ENCODE measurements around the gene CLMN. TPM values are rescaled to one million over a fixed set of nuclear protein-coding genes. Genes with fewer than 3 reads are reported as not detected.
"Not testable (repeated sequence)": the region's sequence is repeated elsewhere in the genome, so short reads cannot be mapped to it uniquely, and the experiment has no call there.

The CLMN gene
- polyA plus RNA-seq, 6 donors from 2014 or later, result 4.9 to 23.8 (median 12.7) TPM

DNA sequence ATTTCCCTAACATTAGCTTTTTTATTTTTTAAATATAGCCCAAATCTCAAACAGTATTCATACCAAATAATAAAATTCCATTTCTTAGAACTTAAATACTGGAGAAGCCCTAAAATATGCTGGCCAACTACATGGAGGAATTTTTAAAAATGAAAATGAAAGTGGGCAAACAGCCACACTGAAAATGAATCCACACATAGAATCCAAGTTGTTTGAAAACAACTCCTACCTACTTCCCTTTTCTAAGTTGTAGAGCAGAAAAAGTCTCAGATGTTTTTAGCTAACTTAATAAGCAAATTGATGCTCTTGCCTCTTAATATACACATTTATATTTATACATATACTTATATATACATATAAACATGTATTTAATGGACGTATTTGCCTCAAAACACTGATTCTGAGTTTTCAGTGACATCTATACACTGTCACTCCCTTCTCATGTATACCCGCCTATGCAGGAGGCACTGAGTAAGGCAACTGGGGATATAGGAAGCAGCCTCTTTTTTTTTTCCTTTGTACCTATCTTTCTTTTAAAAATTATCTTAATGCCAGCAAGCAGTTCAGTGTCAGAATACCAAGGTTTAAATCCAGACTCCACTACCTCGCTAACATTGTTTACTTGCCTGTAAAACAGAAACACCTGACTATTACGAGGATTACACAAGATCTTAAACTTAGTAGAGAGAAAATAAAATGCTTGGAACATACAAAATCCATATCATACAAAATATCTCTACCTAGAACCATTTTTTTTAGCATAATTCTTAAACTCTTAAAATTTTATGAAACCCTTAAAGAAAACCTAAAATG, 175.7 kb downstream of the CLMN start:
- peaks cover 0 to 22% (median 12%) of the 10 kb centered on the region in 7 donors for H3K9me3 Mint-ChIP-seq
- H3K27me3 Mint-ChIP-seq, result no peaks in the 10 kb centered on the region
- ATAC-seq (ENCODE audit: low read depth in 2 of 2) (peak; percentile 72 to 74), DNase-seq (peak; percentile 27)
- peaks cover 56 to 87% (median 83%) of the 10 kb centered on the region in 3 donors for H3K4me1 Mint-ChIP-seq
- H3K36me3 Mint-ChIP-seq, result peaks cover 24% of the 10 kb centered on the region in 2 donors
- H3K27ac Mint-ChIP-seq, result peak overlapping the region; percentile 36 to 91 (median 78)
- H3K4me3 Mint-ChIP-seq, result peak overlapping the region; percentile 6 to 85 (median 66)

DNA sequence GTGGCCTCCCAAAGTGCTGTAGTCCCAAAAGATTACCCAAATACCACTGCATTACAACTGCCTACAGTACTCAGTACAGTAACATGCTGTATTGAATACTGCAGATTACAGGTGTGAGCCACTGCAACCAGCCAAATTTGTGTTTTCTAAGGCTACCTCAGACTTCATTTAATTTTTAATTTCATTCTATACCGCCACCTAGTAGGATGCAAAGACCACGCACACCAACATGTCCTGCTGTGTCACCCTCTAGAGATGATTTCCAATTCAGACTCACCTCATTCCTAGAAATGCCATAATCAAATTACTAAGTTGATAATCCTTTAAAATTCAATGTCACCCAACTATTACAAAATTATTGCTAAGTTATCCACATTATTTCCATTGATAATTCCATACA, 177.5 kb downstream of the CLMN start:
- peaks cover 0 to 22% (median 12%) of the 10 kb centered on the region in 7 donors for H3K9me3 Mint-ChIP-seq
- H3K4me3 Mint-ChIP-seq, result peak overlapping the region in 1 of 8 donors; percentile 63
- DNase-seq (no peak), ATAC-seq (ENCODE audit: low read depth in 2 of 2) (no peak)
- peaks cover 24 to 26% of the 10 kb centered on the region in 2 donors for H3K36me3 Mint-ChIP-seq
- H3K27me3 Mint-ChIP-seq, result no peaks in the 10 kb centered on the region
- H3K4me1 Mint-ChIP-seq, result peaks cover 45 to 85% (median 77%) of the 10 kb centered on the region in 3 donors
- peak overlapping the region in 4 of 6 donors; percentile 51 to 93 (median 71) for H3K27ac Mint-ChIP-seq

DNA sequence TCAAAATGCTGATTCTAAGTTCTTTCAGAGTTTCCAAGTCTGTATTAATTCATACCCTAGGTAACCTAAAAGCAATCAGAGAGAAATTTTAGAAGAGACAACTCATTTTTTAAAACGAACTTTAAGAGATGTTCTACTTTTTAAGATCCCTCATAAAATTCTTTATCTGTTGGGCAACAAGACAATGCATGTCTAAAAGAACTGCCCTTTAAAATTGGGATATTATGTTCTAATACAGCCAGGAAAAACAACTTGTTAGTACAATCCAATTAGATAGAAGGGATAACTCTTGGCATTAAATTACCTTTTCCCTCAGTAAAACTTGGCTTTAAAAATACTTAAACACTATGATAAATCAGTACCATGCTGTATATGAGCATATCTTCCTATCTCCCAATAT, 178.0 kb downstream of the CLMN start:
- Mint-ChIP-seq H3K4me1 (peaks cover 47 to 85% (median 77%) of the 10 kb centered on the region in 3 donors), H3K4me3 (peak overlapping the region in 1 of 8 donors; percentile 63), H3K9me3 (peaks cover 4 to 22% (median 12%) of the 10 kb centered on the region in 7 donors), H3K27me3 (no peaks in the 10 kb centered on the region), H3K36me3 (peaks cover 25 to 26% of the 10 kb centered on the region in 2 donors), H3K27ac (peak overlapping the region in 4 of 6 donors; percentile 51 to 93 (median 71))
- DNase-seq (no peak), ATAC-seq (ENCODE audit: low read depth in 2 of 2) (no peak)

DNA sequence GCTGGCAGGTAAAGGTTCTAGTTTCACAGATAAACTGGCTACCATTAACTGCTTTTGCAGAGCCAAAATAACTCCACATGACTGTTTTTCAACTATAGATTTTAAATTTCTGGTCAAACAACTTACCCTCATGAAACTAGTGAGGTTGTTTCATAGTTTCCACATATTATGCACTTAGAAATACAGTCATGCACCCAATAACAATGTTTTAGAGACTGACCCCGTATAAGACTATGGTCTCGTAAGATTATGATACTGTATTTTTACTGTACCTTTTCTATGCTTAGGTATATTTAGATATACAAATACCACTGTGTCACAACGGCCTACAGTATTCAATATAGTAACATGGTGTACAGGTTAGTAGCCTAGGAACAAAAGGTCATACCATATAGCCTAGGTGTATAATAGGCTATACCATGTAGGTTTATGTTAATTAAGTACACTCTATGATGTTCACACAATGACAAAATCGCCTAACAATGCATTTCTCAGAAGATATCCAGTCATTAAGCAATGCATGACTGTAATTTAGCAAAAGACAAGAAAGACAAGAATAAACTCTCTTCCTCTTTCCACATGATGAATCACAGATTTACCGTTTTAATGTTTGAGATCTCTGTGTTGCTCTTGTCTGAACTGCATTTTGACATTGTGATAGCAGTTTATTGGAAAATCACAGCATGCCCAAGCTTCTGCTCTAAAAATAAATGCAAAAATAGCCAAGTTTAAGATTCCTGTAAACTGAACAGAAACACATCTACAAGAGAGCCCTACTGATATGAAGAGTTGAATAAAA, 179.4 kb downstream of the CLMN start:
- peaks cover 14 to 15% of the 10 kb centered on the region in 2 donors for H3K36me3 Mint-ChIP-seq
- H3K27ac Mint-ChIP-seq, result peak overlapping the region; percentile 83 to 98 (median 88)
- DNase-seq (no peak), ATAC-seq (ENCODE audit: low read depth in 2 of 2) (peak; percentile 37 to 50)
- H3K4me3 Mint-ChIP-seq, result peak overlapping the region in 7 of 8 donors; percentile 68 to 88 (median 82)
- no peaks in the 10 kb centered on the region for H3K27me3 Mint-ChIP-seq
- peaks cover 45 to 83% (median 77%) of the 10 kb centered on the region in 3 donors for H3K4me1 Mint-ChIP-seq
- H3K9me3 Mint-ChIP-seq, result peaks cover 5 to 13% (median 7%) of the 10 kb centered on the region in 7 donors

DNA sequence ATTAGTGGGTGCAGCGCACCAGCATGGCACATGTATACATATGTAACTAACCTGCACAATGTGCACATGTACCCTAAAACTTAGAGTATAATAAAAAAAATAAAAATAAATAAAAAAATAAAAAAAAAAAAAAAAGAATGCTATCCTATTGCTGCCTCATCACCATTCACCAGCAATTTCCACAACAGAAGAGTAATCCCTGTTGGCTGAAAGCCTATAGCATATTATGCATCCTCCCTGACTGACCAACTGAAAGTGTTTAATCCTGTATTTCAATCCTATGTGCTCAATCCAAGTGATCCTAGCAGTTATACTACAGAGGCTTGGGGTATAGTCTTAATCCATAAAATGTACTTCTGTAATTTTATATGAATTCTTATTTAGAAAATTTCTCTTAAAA, 180.8 kb downstream of the CLMN start:
- ATAC-seq (ENCODE audit: low read depth in 2 of 2), result no peak
- no peaks in the 10 kb centered on the region for H3K27me3 Mint-ChIP-seq
- H3K36me3 Mint-ChIP-seq, result peaks cover 7 to 8% of the 10 kb centered on the region in 2 donors
- DNase-seq, result no peak
- peaks cover 0 to 5% (median 0%) of the 10 kb centered on the region in 7 donors for H3K9me3 Mint-ChIP-seq
- peaks cover 54 to 77% (median 69%) of the 10 kb centered on the region in 3 donors for H3K4me1 Mint-ChIP-seq
- H3K4me3 Mint-ChIP-seq, result no peak overlapping the region
- peak overlapping the region in 3 of 6 donors; percentile 15 to 91 (median 22) for H3K27ac Mint-ChIP-seq

DNA sequence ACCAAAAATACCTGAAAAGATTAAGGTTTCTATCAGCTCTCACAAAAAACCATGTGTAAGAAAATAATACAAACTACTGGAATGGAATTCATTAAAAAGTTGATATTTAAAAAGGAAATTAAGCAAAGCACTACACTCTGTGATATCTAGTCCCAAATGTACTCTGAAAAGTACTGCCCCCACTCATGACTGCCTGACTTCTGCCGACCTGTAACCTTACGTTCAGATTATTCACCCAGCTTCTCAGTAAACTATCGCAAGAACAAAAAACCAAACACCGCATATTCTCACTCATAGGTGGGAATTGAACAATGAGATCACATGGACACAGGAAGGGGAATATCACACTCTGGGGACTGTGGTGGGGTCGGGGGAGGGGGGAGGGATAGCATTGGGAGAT, 181.3 kb downstream of the CLMN start:
- not testable (repeated sequence) for ATAC-seq (ENCODE audit: low read depth in 2 of 2); H3K36me3 Mint-ChIP-seq; DNase-seq; H3K4me3 Mint-ChIP-seq; H3K27me3 Mint-ChIP-seq; H3K9me3 Mint-ChIP-seq
- H3K4me1 Mint-ChIP-seq, result peaks cover 54 to 73% (median 65%) of the 10 kb centered on the region in 3 donors
- H3K27ac Mint-ChIP-seq, result peak overlapping the region in 1 of 6 donors; percentile 39

DNA sequence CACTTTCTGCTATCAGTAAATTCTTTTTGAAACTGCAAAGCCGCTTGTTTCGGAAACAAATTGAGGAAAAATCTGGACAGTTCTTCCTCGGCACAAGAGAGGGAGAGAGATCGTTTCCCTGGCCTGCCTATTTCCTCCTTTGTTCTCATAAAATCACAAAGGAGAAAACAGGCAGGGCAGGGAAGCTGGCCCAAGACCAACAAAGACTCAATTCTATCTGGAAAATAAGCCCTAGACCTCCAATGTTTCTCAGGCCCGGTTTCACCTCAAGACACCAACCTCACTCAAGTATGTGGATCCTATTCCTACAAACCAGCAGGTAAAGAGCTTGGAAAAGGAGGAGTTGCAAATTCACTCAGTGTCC, 181.9 kb downstream of the CLMN start:
- Mint-ChIP-seq H3K27me3 (no peaks in the 10 kb centered on the region), H3K36me3 (peaks cover 13% of the 10 kb centered on the region in 2 donors), H3K27ac (peak overlapping the region in 2 of 6 donors; percentile 34 to 51), H3K9me3 (peaks cover 0 to 5% (median 0%) of the 10 kb centered on the region in 7 donors), H3K4me3 (no peak overlapping the region), H3K4me1 (peaks cover 59 to 67% (median 61%) of the 10 kb centered on the region in 3 donors)
- ATAC-seq (ENCODE audit: low read depth in 2 of 2) (no peak), DNase-seq (no peak)

DNA sequence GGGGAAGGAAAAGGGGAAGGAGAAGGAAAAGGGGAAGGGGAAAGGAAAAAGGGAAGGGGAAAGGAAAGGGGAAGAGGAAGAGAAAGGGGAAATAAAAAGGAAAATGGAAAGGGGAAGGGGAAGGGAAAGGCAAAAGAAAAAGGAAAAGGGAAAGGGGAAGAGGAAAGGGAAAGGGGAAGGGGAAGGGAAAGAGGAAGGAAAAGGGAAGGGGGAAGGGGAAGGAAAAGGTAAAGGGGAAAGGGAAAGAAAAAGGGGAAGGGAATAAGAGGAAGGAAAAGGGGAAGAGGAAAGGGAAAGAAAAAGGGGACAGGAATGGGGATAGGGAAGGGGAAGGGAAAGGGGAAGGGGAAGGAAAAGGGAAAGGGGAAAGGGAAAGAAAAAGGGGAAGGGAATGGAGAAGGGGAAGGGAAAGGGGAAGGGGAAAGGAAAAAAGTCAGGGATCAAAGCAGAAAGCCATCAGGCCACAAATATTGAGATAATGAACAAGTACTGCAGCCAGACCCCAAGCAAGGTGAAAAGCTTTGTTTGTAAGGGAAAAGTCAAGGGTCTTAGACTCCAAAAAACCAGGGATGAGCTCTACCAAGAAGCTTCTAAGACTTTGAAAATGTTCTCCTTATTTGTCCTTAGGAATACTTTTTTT, 182.4 kb downstream of the CLMN start:
- Mint-ChIP-seq H3K4me1 (peaks cover 55 to 62% (median 56%) of the 10 kb centered on the region in 3 donors), H3K27me3 (no peaks in the 10 kb centered on the region), H3K36me3 (peaks cover 18% of the 10 kb centered on the region in 2 donors), H3K9me3 (peaks cover 0 to 5% (median 0%) of the 10 kb centered on the region in 7 donors), H3K27ac (peak overlapping the region in 4 of 6 donors; percentile 39 to 88 (median 80)), H3K4me3 (peak overlapping the region in 2 of 8 donors; percentile 3 to 54)
- no peak for ATAC-seq (ENCODE audit: low read depth in 2 of 2)
- DNase-seq, result no peak

DNA sequence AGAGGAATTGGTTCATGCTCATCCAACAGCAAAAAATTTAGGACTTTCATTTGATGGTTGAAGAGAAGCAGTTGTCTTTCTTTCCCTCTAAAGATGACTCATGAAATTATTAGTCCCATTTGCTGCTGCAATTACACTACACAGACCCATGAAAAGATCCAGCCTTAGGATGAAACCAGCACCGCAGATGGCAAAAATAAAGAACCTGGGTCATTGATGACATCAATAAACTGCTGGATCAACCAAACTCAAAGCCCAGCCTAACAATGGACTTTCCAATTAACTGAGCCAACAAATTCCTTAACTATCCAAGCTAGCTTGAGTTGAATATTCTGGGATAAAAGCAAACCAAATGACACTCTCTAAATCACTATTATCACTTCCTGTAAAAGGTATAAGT, 183.1 kb downstream of the CLMN start:
- no peak for DNase-seq
- H3K27me3 Mint-ChIP-seq, result no peaks in the 10 kb centered on the region
- H3K27ac Mint-ChIP-seq, result peak overlapping the region in 3 of 6 donors; percentile 59 to 88 (median 83)
- peak overlapping the region in 3 of 8 donors; percentile 22 to 62 (median 54) for H3K4me3 Mint-ChIP-seq
- H3K36me3 Mint-ChIP-seq, result peaks cover 19 to 24% of the 10 kb centered on the region in 2 donors
- peaks cover 0 to 5% (median 0%) of the 10 kb centered on the region in 7 donors for H3K9me3 Mint-ChIP-seq
- peaks cover 51 to 55% (median 52%) of the 10 kb centered on the region in 3 donors for H3K4me1 Mint-ChIP-seq
- no peak for ATAC-seq (ENCODE audit: low read depth in 2 of 2)

DNA sequence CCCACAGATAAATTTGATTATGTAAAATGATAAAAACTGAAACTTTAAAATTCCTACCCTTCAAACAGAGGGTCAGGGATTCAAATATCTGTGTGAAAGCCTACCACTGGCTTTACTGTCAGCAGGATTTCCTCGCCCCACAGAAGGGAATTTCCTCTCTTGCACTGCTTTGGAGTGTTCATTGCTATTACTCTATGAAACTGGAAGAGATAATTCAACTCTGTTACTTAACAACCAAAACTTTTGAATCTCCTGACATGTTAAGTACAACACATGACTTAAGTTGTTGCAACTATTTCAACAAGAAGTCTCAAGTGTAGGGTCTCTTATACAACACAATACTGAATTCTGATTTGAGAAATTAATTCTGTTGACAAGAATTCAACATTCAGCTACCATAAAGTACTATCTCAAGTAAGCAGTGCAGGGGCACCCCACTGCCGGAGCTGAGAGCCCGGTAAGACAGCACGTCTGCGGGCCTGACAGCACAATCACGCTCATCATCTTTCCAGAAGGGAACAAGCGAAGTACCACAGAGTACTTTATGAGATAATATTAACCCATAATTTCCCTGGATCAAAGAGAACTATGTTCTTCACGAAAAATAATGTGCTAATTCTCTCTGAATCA, 185.3 kb downstream of the CLMN start:
- H3K36me3 Mint-ChIP-seq, result peaks cover 19 to 24% of the 10 kb centered on the region in 2 donors
- H3K27me3 Mint-ChIP-seq, result no peaks in the 10 kb centered on the region
- H3K27ac Mint-ChIP-seq, result peak overlapping the region in 4 of 6 donors; percentile 29 to 80 (median 44)
- ATAC-seq (ENCODE audit: low read depth in 2 of 2) (no peak), DNase-seq (no peak)
- no peak overlapping the region for H3K4me3 Mint-ChIP-seq
- H3K9me3 Mint-ChIP-seq, result peaks cover 0 to 5% (median 0%) of the 10 kb centered on the region in 7 donors
- peaks cover 37 to 42% (median 38%) of the 10 kb centered on the region in 3 donors for H3K4me1 Mint-ChIP-seq

DNA sequence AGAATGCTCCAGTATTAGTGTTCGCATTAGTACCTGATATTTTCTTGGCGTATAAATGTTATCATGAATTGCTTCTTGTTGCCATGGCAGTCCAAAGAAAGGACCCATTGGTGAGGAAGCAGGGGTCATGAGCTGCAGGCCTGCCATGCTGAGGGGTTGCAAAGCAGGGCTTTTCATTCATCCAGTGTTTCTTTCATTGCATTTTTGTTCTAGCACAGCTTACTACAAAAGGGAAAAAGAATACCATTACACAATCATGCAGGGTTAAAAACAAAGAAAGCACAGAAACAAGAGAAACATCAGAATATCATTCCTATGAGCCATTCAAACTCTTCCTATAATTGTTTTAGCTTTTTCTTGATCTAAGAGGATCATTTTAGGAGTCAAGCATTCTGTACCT, 186.4 kb downstream of the CLMN start:
- H3K4me1 Mint-ChIP-seq, result peaks cover 32 to 36% (median 34%) of the 10 kb centered on the region in 3 donors
- ATAC-seq (ENCODE audit: low read depth in 2 of 2) (no peak), DNase-seq (no peak)
- H3K4me3 Mint-ChIP-seq, result no peak overlapping the region
- no peak overlapping the region for H3K27ac Mint-ChIP-seq
- H3K27me3 Mint-ChIP-seq, result no peaks in the 10 kb centered on the region
- H3K36me3 Mint-ChIP-seq, result peaks cover 16 to 24% of the 10 kb centered on the region in 2 donors
- peaks cover 0 to 5% (median 0%) of the 10 kb centered on the region in 7 donors for H3K9me3 Mint-ChIP-seq

DNA sequence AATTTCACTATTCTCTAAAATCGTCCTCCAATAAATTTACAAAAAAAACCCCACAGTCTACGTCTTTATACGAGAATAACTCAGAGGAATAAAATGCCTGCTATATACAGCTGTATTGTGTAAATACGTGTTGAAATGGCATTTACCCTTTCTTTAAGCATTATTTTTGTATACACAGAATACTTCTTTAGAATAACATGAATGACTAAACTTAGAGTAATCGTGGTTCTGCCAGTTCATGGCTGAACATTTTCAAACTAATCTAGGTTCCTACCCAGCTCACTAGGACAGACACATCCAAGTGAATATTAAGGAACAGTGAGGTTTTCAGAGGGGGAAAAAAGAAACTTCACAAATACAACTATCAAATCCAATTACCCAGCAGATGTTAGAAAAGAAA, 186.9 kb downstream of the CLMN start:
- Mint-ChIP-seq H3K36me3 (peaks cover 16 to 24% of the 10 kb centered on the region in 2 donors), H3K4me1 (peaks cover 32 to 34% (median 32%) of the 10 kb centered on the region in 3 donors)
- ATAC-seq (ENCODE audit: low read depth in 2 of 2), result no peak

More for the DNA sequence above, 186.9 kb downstream of the CLMN start:
- no peaks in the 10 kb centered on the region for H3K27me3 Mint-ChIP-seq
- DNase-seq, result no peak
- peaks cover 0 to 5% (median 0%) of the 10 kb centered on the region in 7 donors for H3K9me3 Mint-ChIP-seq
- H3K27ac Mint-ChIP-seq, result no peak overlapping the region
- H3K4me3 Mint-ChIP-seq, result no peak overlapping the region
